Stimulated activated CD4-positive, alpha-beta T cell treated with anti-CD3 and anti-CD28 coated beads, Interleukin-15, amount 100 ng/mL, for 1 hour (primary cell): ENCODE measurements around the gene DEPDC5.

Experiments used
- DNase-seq, 2 donors: peaks; one replicate each; pipeline ENCODE4 v3.0.0-alpha.2; 2020; ENCODE audit warnings: low read depth in 1 of 2, low spot score in 1 of 2

The DEPDC5 gene

DNA sequence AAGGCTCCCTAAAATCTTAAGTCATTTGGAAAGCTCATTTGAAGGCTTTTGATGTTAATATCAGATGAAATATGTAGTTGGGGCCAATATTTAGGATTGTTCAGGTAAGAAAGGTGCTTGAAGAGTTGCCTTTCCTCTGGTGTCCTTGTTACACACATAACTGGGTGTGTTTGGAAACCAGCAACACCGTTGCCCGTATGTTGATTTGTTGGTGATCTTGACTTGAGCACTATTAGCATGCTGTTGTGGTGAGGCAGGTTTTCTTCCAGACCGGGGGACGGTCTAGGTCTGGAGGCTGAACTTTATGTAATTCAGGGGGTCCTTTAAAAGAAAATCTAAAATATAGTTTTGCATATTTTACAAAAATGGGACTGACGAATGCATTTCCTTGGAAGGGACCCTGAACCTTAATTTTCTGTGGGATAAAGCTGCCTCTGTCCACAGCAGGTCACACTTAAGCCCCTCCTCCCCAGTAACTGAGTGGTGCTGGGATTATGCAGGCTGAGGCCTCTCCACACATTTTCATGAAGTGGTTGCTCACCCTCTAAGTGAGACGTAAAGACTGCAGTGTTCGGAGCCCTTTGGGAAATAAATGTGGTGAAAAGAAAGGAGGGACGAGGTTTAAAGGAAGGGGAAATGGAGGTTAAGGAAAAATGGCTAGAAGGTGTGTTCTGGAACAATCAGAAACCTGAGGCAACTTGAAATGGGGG, 192.3 kb downstream of the DEPDC5 start:
- DNase-seq = no peak

GRCh38 chr22:31947296-31947695, 193.5 kb downstream of the DEPDC5 start:
- no peak for DNase-seq

DNA sequence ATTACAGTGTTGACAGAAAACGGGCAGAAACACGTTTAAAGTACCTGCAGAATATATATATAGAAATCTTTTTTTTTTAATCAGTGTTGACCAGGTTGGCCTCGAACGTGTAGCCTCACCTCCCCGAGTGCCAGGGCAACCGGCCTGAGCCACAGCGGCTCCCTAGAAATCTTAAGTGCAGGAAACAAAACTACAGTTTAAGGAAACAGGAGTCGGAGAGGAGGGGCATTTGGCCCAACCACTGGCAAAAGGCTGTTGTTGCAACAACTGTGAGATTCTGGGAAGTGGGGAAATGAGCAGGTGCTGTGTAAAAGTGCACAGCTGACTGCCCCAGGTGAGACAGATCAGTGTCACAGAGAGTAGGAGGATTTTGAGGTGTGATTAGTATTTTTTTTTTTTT, 194.2 kb downstream of the DEPDC5 start:
- no peak for DNase-seq

GRCh38 chr22:31950226-31950625, 196.4 kb downstream of the DEPDC5 start:
- no peak for DNase-seq

- no peak for DNase-seq
Measured at GRCh38 chr22:31951194-31952093, 197.6 kb downstream of the DEPDC5 start.

GRCh38 chr22:31952094-31952401, 198.2 kb downstream of the DEPDC5 start:
- no peak for DNase-seq

DNA sequence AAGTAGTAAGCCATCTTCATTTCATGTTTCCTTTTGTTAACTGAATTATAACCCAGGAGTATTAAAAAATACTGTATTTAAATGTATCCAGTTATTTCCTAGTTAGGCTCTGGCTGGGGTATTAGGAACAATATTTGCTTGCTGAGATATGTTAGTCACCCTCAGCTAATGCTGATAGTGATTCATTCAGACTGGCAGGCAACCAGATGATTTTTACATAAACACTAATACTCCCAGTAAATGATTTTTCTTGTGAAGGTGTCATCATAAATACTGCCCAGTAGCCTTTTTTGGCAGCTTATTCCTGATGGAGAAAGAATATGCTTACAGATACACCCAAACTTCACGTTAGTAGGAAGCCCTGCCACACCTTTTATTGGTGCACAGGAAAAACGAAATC, 198.7 kb downstream of the DEPDC5 start:
- no peak for DNase-seq

GRCh38 chr22:31953261-31953660, 199.4 kb downstream of the DEPDC5 start:
- no peak for DNase-seq

- DNase-seq = no peak
Measured at GRCh38 chr22:31954535-31955523, 201.0 kb downstream of the DEPDC5 start.

DNA sequence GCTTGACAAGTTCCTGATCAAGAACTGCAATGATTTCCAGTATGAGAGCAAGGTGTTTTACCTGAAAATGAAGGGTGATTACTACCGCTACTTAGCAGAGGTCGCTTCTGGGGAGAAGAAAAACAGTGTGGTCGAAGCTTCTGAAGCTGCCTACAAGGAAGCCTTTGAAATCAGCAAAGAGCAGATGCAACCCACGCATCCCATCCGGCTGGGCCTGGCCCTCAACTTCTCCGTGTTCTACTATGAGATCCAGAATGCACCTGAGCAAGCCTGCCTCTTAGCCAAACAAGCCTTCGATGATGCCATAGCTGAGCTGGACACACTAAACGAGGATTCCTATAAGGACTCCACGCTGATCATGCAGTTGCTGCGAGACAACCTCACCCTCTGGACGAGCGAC, 202.5 kb downstream of the DEPDC5 start:
- no peak for DNase-seq
